ACC112 (cell line): ENCODE results near the gene DCST1.

ENCODE experiments used
- H2AFZ ChIP-seq: fragments of 200-600 bp; sonication (generic); one replicate; pipeline ENCODE4 v1.6.0; 2017; ENCODE audit warnings: antibody characterized with exemption, low read length; ENCODE audit not compliant: unreplicated experiment
- H3K27ac ChIP-seq: fragments of 200-600 bp; sonication (generic); 2 replicates; pipeline ENCODE4 v1.5.1; 2014; ENCODE audit warnings: low read depth, mild to moderate bottlenecking, antibody characterized with exemption, low read length, moderate library complexity
- H3K27me3 ChIP-seq: fragments of 200-600 bp; sonication (generic); 2 replicates; pipeline ENCODE4 v1.6.1; 2014; ENCODE audit warnings: mild to moderate bottlenecking, antibody characterized with exemption, low read length, moderate library complexity, mixed read lengths; ENCODE audit not compliant: insufficient read depth
- H3K36me3 ChIP-seq: fragments of 200-600 bp; sonication (generic); 2 replicates; pipeline ENCODE4 v1.6.1; 2016; ENCODE audit warnings: mild to moderate bottlenecking, antibody characterized with exemption, low read length, moderate library complexity, mixed read lengths; ENCODE audit not compliant: insufficient read depth
- H3K4me1 ChIP-seq: fragments of 200-600 bp; sonication (generic); one replicate; pipeline ENCODE4 v1.6.1; 2016; ENCODE audit warnings: low read length, mixed read lengths; ENCODE audit not compliant: insufficient read depth, unreplicated experiment, control insufficient read depth
- H3K4me3 ChIP-seq: fragments of 200-600 bp; sonication (generic); 2 replicates; pipeline ENCODE4 v1.5.1; 2014; ENCODE audit warnings: mild to moderate bottlenecking, low read depth, low read length
- H3K79me2 ChIP-seq: fragments of 200-600 bp; sonication (generic); one replicate; pipeline ENCODE4 v1.6.0; 2016; ENCODE audit warnings: low read length; ENCODE audit not compliant: control insufficient read depth, unreplicated experiment, insufficient read depth

The DCST1 gene

GRCh38 chr1:155008015-155008941, 25.3 kb upstream of the DCST1 start:
- Histone ChIP-seq H2AFZ (no peak overlapping the region), H3K36me3 (no peaks in the 10 kb centered on the region), H3K4me1 (peaks cover 44% of the 10 kb centered on the region), H3K4me3 (no peak overlapping the region), H3K79me2 (peaks cover 70% of the 10 kb centered on the region), H3K27ac (no peak overlapping the region), H3K27me3 (no peaks in the 10 kb centered on the region)

- no peaks in the 10 kb centered on the region for H3K27me3 ChIP-seq
- no peak overlapping the region for H3K4me3 ChIP-seq
- H3K27ac ChIP-seq: no peak overlapping the region
- no peak overlapping the region for H2AFZ ChIP-seq
- peaks cover 5% of the 10 kb centered on the region; the same call in 1 of the 2 replicates for H3K36me3 ChIP-seq
- peaks cover 61% of the 10 kb centered on the region for H3K79me2 ChIP-seq
- peaks cover 41% of the 10 kb centered on the region for H3K4me1 ChIP-seq
Observed at GRCh38 chr1:155009221-155009711, 24.4 kb upstream of the DCST1 start.

GRCh38 chr1:155009742-155010141, 23.9 kb upstream of the DCST1 start:
- Histone ChIP-seq H3K79me2 (peaks cover 56% of the 10 kb centered on the region), H3K36me3 (peaks cover 5% of the 10 kb centered on the region; the same call in 1 of the 2 replicates), H3K4me1 (peaks cover 37% of the 10 kb centered on the region), H3K4me3 (no peak overlapping the region), H3K27ac (no peak overlapping the region), H2AFZ (no peak overlapping the region), H3K27me3 (no peaks in the 10 kb centered on the region)

- Histone ChIP-seq H2AFZ (no peak overlapping the region), H3K27ac (no peak overlapping the region), H3K4me3 (no peak overlapping the region), H3K36me3 (peaks cover 5% of the 10 kb centered on the region; the same call in 1 of the 2 replicates), H3K4me1 (peaks cover 30% of the 10 kb centered on the region), H3K27me3 (no peaks in the 10 kb centered on the region), H3K79me2 (peaks cover 50% of the 10 kb centered on the region)
Observed at GRCh38 chr1:155010211-155010918, 23.3 kb upstream of the DCST1 start.

- peak overlapping the region; percentile 38; the same call in 1 of the 2 replicates for H3K27ac ChIP-seq
- H3K4me3 ChIP-seq: no peak overlapping the region
- peaks cover 44% of the 10 kb centered on the region for H3K79me2 ChIP-seq
- H3K4me1 ChIP-seq: peaks cover 24% of the 10 kb centered on the region
- H3K36me3 ChIP-seq: peaks cover 5% of the 10 kb centered on the region; the same call in 1 of the 2 replicates
- H3K27me3 ChIP-seq: no peaks in the 10 kb centered on the region
- H2AFZ ChIP-seq: no peak overlapping the region
Observed at GRCh38 chr1:155011004-155011416, 22.6 kb upstream of the DCST1 start.

GRCh38 chr1:155011437-155012025, 22.1 kb upstream of the DCST1 start:
- peaks cover 22% of the 10 kb centered on the region for H3K4me1 ChIP-seq
- peak overlapping the region; percentile 38; the same call in 1 of the 2 replicates for H3K27ac ChIP-seq
- peaks cover 6% of the 10 kb centered on the region; the same call in 1 of the 2 replicates for H3K36me3 ChIP-seq
- H3K79me2 ChIP-seq: peaks cover 39% of the 10 kb centered on the region
- H3K4me3 ChIP-seq: no peak overlapping the region
- no peaks in the 10 kb centered on the region for H3K27me3 ChIP-seq
- no peak overlapping the region for H2AFZ ChIP-seq

GRCh38 chr1:155012026-155012546, 21.5 kb upstream of the DCST1 start:
- Histone ChIP-seq H3K4me1 (peaks cover 27% of the 10 kb centered on the region), H3K4me3 (no peak overlapping the region), H3K27ac (peak overlapping the region; percentile 38; the same call in 1 of the 2 replicates), H2AFZ (no peak overlapping the region), H3K79me2 (peaks cover 33% of the 10 kb centered on the region), H3K36me3 (peaks cover 9% of the 10 kb centered on the region; the same call in 1 of the 2 replicates), H3K27me3 (no peaks in the 10 kb centered on the region)

GRCh38 chr1:155012776-155013602, 20.6 kb upstream of the DCST1 start:
- no peak overlapping the region for H3K4me3 ChIP-seq
- H3K4me1 ChIP-seq: peaks cover 33% of the 10 kb centered on the region
- no peak overlapping the region for H3K27ac ChIP-seq
- no peak overlapping the region for H2AFZ ChIP-seq
- H3K27me3 ChIP-seq: no peaks in the 10 kb centered on the region
- peaks cover 26% of the 10 kb centered on the region for H3K79me2 ChIP-seq
- peaks cover 9% of the 10 kb centered on the region; the same call in 1 of the 2 replicates for H3K36me3 ChIP-seq

GRCh38 chr1:155013632-155014031, 20.0 kb upstream of the DCST1 start:
- Histone ChIP-seq H3K4me1 (peaks cover 39% of the 10 kb centered on the region), H2AFZ (no peak overlapping the region)

More at GRCh38 chr1:155013632-155014031, 20.0 kb upstream of the DCST1 start:
- Histone ChIP-seq H3K27ac (no peak overlapping the region), H3K36me3 (peaks cover 9% of the 10 kb centered on the region; the same call in 1 of the 2 replicates), H3K27me3 (no peaks in the 10 kb centered on the region), H3K79me2 (peaks cover 19% of the 10 kb centered on the region), H3K4me3 (no peak overlapping the region)
